Activated CD8-positive, alpha-beta memory T cell treated with anti-CD3 and anti-CD28 coated beads, Interleukin-2, amount 50 U/mL, for 48 hours (primary cell): ENCODE results near the gene IL15RA.
A peak's percentile ranks its signal among the peaks of the same experiment; 100 is the strongest.
"Not testable (repeated sequence)": the region's sequence is repeated elsewhere in the genome, so short reads cannot be mapped to it uniquely, and the experiment has no call there.

Source experiments
- DNase-seq: peaks from one replicate; pipeline ENCODE4 v3.0.0-alpha.2; 2020

Gene IL15RA

GRCh38 chr10:6005856-6006395 lies 28.6 kb upstream of the IL15RA start:
- no peak for DNase-seq

- not testable (repeated sequence) for DNase-seq
Observed at GRCh38 chr10:6005161-6005804, 27.9 kb upstream of the IL15RA start.

GRCh38 chr10:6002809-6003510 lies 25.6 kb upstream of the IL15RA start:
- no peak for DNase-seq

GRCh38 chr10:5999440-6000165 lies 22.3 kb upstream of the IL15RA start:
- no peak for DNase-seq

DNA sequence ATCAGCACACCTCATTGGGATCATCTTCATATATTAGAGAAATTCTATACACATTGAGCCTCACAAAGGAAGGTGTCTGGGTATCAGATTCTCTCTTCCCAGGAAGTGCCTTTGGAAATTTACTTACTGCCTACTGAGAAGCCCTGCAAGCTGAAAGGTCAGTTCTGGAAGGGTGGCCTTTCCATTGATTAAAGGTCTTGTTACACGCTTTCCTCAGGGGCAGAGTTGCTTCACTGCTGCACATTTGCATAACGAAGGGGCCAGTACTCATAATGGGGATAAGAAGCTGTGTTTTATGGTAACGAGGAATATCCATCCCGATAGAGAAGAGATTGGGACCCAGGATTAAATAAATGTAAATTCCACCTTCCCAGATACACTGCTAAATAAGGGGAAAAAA lies 19.4 kb upstream of the IL15RA start:
- no peak for DNase-seq

DNA sequence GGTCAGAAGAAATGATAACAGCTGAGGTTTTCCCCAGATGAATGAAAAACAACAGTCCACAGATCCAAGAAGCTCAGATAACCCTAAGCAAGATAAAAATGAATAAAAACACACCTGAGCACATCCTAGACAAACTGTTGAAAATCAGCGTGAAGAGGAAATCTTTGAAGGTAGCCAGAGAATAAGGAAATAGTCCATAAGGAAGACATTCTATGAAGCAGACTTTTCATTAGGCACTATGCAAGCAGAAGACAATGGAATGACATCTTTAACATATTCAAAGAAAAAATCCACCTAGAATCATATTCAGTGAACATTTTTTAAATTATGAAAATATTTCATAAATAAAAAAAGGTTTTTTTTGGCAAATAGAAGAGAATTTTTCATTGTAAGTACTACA lies 15.1 kb upstream of the IL15RA start:
- no peak for DNase-seq

DNA sequence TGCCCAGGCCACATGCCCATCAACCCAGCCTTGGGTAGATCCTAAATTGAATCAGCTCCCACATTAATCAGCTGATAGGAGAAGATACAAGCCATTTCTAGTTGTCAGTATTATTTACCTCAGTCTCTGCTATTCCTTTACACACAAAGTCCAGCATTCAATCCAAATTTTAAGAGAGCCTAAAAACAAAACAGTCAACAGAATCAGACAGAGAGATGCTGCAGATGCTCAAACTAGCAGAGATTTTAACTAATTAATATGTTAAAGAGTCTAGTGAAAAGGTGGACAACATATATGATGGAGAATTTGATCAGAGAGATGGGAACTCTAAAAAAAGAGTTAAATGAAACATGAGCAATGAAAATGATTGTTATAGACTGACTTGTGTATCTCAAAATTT lies 14.4 kb upstream of the IL15RA start:
- no peak for DNase-seq

DNA sequence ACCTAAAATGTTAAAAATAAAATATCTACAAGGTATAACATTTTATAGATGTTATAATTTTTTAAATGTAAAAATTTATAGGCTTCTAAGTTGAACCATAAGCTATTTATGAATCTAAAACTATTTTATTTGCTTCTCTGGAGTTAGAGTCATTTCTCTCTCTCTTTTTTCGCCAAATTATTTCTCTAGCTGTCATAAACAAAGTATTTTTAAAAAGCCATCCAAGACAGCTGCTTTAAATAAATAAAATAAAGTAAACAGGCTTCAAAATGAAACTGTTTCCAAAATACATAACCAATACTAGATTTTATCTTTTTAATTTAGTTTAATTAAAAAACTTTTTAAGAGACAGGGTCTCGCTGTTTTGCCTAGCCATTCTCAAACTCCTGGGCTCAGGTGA lies 12.4 kb upstream of the IL15RA start:
- no peak for DNase-seq

DNA sequence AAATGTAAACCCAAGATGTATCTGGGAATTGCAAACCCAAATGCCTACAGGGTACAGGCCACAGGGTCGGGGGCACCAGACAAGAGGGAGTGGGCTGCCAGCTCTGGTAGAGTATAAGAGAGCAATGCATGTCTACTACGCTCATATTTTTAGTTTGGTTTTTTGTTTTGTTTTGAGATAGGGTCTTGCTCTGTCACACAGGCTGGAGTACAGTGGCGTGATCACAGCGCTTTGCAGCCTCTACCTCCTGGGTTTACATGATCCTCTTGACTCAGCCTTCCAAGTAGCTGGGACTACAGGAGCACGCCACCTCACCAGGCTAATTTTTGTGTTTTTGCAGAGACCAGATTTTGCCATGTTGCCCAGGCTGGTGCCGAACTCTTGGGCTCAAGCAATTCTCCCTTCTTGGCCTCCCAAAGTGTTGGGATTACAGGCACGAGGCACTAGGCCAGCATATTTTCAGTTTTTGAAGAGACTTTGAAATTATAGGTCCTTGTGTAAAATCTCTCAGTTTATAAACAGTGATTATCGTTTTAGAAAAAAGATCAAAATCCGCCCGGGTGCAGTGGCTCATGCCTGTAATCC lies 11.1 kb upstream of the IL15RA start:
- no peak for DNase-seq

- DNase-seq, result no peak
Observed at GRCh38 chr10:5987747-5988146, 10.4 kb upstream of the IL15RA start.

DNA sequence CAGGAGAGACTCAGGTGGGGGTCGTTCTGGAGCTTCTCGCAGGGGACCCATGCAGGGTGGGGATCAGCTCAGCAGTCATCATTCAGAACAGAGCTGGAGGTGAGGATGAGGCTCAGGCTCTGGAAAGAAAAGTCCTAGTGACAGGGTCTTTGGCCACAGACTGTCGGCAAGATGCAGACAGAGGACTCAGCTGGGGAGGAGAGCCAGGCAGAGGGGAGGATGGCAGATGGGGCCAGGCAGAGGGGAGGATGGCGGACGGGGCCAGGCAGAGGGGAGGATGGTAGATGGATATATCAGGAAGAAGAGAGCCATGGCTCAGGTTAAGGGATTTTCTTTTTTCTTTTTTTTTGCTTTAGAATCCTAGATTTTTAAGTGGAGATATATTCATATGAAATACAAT lies 7.7 kb upstream of the IL15RA start:
- no peak for DNase-seq

DNA sequence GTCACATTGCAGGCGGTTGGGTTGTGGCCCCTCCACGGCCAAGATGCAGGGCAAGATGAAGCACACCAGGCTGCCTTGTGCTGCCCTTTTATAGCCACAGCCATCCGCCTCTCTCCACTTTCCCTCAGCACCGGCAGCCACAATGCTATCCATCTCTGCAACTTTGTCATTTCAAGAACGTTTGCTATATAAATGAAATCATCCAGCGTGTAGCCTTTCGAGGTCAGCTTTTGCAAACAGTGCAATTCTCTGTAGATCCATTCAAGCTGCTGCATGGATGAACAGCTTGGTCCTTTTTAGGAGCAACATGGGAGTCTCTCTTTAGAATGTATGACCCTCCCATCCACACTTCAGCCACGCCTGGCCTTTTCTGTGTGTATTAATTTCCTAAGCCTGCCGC lies 6.4 kb upstream of the IL15RA start:
- no peak for DNase-seq

DNA sequence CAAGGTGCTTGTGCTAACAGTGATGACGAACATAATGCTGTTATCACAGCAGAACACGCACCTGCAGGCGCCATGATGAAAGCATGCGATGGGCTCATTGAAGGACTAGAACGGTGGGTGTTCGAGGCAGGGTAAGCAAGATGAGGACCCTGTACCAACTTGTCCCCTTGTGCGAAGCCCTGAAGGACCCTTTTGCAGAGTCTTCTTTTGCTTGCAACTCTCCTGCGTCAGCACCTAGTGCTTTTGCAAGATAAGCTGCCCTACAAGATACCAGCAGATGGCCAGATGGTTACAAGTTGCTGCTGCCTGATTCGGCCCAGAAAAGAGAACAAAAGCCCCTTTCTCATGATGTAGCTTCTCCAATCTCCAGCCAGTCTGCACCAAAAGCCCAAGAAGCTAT lies 4.2 kb upstream of the IL15RA start:
- no peak for DNase-seq

- DNase-seq, result no peak
Observed at GRCh38 chr10:5978230-5978489, 817 bp upstream of the IL15RA start.

- peak; percentile 73 for DNase-seq
Observed at GRCh38 chr10:5976512-5977470, 552 bp downstream of the IL15RA start.

DNA sequence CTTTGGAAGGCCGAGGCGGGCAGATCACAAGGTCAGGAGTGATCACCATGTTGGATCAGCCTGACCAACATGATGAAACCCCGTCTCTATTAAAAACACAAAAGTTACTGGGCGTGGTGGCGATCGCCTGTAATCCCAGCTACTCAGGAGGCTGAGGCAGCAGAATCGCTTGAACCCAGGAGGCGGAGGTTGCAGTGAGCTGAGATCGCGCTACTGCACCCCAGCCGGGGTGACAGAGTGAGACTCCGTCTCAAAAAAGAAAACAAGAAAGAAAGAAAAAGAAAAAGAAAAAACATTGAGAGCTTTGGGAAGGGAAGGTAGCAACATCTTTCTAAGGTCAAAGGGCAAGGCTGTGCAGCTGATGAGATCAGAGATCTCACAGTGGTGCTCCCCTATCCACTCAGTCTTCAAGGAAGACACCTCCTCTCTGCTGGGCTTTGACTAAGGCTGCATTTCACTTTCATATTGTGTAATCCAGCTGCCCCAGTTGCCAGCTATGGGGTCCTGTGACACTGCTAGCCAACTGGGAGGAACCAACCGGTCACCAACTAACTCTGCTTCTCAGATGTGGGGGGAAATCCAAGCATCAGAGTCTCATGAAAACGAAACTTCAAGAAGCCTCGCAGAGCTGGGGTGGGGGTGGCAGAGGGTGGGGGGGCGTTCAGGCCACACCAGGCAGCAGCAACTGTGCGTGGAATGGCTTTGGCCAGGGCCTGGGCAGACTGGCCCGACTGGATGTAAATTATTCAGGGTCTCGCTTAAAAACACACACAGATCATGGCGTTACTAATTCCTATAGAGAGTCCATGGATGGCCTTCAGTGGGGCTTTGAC lies 1.5 kb downstream of the IL15RA start:
- peak; percentile 78 for DNase-seq

DNA sequence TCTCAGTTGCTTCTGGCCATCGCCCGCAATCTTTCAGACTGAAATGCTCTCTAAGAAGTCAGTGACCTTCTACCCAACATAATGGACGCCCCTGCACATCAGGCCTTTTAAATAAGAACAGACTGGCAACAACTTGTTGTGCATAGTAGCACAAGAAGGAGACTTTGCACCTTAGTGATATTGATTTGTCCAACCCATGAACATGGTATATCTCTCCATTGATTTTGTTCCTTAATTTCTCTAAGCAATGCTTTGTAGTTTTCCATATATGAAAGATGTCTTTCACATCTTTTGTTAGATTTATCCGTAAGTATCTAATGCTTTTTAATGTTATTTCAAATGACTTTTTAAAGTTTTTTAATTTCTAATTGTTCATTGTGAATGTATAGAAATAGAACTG lies 4.3 kb downstream of the IL15RA start:
- no peak for DNase-seq

DNA sequence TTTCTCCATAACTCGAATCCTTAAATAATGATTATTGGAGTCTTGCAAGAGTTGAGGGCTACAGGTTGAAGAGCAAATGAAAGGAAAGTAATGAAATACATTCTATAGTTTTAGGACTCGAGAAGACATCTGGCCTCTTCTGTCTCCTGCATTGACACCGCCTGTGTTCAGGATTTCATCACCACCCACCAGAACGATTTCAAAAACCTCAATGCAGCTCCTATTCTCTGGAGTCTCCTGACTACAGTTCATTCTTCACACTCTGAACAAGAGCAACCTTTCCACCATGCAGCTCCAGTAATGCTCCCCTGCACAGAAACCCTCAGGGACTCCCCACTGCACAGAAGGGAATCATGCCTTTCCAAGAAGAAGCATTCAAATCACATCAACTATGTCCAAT lies 5.5 kb downstream of the IL15RA start:
- DNase-seq, result no peak

DNA sequence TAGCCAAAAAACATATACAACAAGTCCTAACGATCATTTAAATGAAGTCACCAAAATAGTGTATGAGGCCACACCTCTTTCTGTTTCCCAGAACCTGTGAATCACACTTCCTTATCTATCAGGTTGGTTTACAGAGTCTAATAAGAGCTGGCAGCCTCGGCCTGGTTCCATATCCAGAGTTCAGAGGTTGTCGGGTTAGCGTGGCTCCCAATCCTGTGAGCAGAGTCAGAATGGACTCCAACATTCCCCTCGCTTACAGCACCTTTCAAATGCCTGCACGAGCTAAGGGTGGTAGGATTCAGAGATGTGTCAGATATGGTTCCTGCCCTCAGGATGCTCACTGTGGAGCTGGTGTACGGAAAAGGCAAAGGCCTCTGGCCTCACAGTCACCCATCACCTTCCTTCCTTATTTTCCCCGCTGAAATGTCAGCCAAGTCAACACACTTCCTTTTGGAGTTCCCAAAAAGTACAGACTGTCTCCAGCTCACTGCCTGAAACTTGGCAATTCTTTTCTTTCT lies 6.0 kb downstream of the IL15RA start:
- no peak for DNase-seq

- peak; percentile 23 for DNase-seq
Observed at GRCh38 chr10:5970527-5970926, 6.8 kb downstream of the IL15RA start.

GRCh38 chr10:5970066-5970465 lies 7.3 kb downstream of the IL15RA start:
- no peak for DNase-seq
